Endometrial microvascular endothelial cells (primary cell): ENCODE data around the gene ZBTB21. TPM values are rescaled to one million over a fixed set of nuclear protein-coding genes. Genes with fewer than 3 reads are reported as not detected.
"Not testable (repeated sequence)": the region's sequence is repeated elsewhere in the genome, so short reads cannot be mapped to it uniquely, and the experiment has no call there.

ENCODE experiments used
- in situ Hi-C: cut with HindIII; loops from 2 replicates; pipeline ENCODE4 v1.10.0; 2017; ENCODE audit warnings: low sequenced_read_pairs, low pct_unique_long_range_greater_than_20kb; ENCODE audit errors: inconsistent ontology term
- total RNA-seq: library from RNA; depleted of rRNA; stranded (reverse); fragments of >200 nt; gene quantifications from one replicate; pipeline ENCODE4 v1.2.3, GENCODE V29; 2015; ENCODE audit errors: inconsistent ontology term

The ZBTB21 gene
- total RNA-seq, 1 donor from 2014 or later: 12.5 TPM

- in situ Hi-C loops: no loop called here
Observed at GRCh38 chr21:42003051-42003461, 7.1 kb downstream of the ZBTB21 start.

DNA sequence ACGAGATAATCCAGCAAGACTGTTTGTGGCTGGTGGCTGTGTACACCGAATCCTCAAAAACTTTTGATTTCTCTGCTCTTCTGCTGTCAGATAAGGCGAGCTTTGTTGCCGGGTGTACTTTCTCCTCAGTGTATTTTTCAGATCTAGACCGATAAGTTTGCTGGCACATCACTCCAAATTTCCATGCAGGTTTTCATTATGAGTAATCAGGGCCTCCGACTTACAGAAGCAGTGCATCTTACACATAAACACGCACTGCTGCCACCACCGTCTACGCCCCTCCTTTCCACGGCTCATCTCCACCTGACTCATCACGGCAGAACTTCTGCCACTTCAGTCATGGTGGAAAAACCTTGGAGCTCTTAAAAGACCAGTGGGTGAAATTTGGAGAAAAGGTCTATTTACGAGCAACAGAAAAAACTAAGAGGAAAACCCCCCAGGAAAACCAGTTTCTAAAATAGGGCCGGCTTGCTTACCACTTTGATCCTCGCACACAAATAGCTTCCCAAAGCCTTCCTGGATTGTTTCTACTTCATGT is 7.7 kb downstream of the ZBTB21 start:
- in situ Hi-C loops: no loop called here

GRCh38 chr21:42001781-42002180 is 8.4 kb downstream of the ZBTB21 start:
- in situ Hi-C loops: no loop called here

DNA sequence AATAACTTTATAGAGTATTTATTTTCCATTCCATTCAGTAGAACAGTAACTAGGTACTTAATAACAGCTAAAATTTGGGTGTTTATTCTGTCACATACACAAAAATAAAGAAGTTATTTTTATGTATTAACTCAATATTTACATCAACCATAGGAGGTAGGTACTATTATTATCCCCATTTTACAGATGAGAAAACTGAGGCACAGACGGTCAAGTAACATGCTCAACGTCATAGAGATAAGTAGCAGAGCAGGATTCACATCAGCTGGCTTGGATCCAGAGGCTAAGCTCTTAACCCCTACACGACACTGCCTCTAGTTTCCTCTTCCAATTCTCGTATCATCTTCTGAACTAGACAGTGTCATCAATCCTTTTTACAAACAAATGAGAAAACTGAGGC is 9.3 kb downstream of the ZBTB21 start:
- in situ Hi-C loops: no loop called here

DNA sequence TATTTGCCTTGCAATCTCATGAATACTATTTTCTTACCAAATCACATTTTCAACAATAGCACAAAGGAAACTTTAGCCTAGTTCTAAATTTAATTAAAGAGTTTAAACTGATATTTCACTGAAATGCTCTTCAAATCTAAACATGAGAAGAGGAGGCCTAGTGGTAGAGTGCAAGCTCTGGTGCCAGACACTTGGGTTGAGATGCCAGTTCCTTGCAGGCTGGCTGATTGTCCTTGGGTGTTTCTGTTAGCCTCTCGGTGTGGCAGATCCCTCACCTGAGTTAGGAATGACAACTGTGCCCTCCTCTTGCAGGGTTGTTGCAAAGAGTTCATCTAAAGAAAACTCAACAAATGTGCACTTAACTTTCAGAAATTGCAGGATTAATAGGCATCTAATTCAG is 12.5 kb downstream of the ZBTB21 start:
- in situ Hi-C loops: no loop called here

DNA sequence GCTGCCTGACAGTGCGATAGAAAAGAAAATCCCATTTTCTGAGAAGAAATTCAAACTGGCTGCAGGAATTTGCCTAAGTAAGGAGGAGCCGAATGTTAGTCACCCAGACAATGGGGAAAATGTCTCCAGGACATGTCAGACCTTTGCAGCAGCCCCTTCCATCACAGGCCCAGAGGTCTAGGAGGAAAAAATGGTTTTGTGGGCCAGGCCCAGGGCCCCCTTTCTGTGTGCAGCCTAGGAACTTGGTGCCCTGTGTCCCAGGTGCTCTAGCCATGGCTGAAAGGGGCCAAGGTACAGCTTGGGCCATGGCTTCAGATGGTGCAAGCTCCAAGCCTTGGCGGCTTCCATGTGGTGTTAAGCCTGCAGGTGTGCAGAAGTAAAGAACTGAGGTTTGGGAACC is 14.6 kb downstream of the ZBTB21 start:
- in situ Hi-C loops: no loop called here

DNA sequence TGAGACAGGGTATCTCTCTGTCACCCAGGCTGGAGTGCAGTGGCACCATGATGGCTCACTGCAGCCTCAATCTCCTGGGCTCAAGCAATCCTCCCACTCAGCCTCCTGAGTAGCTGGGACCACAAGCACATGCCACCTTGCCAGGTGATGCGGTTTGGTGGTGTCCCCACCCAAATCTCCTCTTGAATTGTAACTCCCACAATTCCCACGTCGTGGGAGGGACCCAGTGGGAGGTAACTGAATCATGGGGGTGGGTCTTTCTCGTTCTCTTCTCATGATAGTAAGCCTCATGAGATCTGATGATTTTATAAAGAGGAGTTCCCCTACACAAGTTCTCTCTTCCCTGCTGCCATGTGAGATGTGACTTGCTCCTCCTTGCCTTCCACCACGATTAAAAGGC is 15.5 kb downstream of the ZBTB21 start:
- in situ Hi-C loops: not testable (repeated sequence)

- in situ Hi-C loops: no loop called here
Observed at GRCh38 chr21:41993744-41994143, 16.4 kb downstream of the ZBTB21 start.

- in situ Hi-C loops: no loop called here
Observed at GRCh38 chr21:41992576-41992975, 17.6 kb downstream of the ZBTB21 start.

GRCh38 chr21:41991659-41992058 is 18.5 kb downstream of the ZBTB21 start:
- in situ Hi-C loops: no loop called here

DNA sequence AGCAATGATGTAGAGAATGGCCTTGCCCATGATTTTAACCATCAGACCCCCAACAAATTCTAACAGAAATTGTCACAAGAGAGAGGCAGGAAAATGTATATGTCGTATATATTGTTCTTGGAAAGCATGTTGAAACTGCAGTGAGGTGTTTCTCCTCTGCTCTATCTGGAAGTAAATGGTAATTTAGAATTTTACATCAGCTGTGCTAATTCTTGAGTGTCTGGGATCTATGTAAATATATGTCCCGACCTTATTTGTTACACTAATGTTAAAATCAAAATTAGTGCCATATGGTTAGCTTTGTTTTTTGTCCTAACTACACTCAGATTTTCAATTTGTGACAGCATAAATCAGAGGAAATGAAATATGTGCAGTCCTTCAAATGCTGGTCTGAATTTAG is 20.5 kb downstream of the ZBTB21 start:
- in situ Hi-C loops: no loop called here

DNA sequence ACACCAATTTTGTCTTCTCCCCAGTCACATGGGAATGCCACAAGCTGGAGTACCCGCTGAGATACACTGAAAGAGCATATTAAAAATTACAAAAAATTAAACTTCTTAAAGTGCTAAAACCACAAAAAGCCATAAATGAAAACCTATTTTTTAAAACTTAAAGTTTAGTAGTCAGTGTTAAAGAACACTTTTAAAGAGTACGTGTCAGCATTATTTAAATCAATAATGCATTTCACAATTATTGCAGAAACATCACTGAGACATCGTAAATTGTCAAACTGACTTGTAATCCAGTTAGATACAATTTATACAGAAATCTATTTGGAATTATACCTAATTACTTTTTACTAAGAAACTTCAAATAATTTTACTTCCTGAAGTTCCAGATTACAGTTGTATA is 22.9 kb downstream of the ZBTB21 start:
- in situ Hi-C loops: no loop called here

DNA sequence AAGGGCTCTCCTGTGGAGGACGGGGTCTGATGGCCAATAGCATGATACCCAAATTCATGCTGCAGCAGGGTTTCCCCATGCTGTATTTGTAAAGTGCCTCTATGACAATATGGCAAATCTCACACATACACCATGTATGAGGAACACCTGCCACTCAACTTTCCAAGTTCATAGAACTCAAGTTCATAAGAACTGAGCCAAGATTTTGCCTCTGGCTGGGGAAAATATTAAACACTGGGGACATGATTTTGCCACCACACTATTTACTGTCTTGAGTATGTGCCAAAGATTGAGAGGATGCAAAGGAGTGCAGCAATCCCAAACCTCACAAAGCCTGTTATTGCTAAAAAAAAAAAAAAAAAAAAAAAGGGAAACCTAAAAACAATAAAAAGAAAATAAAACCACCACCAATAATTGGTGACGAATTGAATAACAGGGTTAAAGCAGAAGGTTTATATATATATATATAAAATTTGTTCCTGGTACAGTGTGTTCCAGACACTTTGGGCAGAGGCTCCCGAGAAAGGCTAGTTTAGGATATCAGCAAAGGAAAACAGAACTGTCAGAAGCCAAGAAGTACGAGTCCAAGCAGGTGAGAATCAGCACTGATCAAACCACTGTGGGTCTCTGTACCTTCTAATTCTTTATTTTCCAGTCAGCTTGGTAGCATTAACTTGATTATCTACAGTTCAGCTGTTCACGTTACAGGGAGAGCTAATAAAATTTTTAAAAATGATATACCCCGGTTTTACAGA is 24.3 kb downstream of the ZBTB21 start:
- in situ Hi-C loops: no loop called here

GRCh38 chr21:41983229-41983628 is 26.9 kb downstream of the ZBTB21 start:
- in situ Hi-C loops: no loop called here

DNA sequence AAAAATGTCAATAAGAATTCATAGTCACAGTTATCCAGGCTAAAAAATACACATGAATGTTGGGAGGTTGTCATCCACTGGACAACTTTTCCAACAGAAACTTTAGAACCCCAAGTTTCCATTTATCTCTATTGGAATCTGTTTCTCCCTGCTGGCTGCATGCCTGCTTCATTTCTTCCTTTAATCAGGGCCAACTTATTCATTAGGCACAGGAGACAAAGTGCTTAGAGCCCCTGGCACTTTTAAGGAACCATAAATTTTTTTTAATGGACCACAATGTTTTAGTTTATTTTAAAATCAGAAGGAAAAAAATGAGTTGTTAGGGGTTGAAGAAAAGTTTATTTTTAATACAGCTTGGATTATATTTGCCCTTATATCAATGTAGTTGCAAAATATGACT is 29.6 kb downstream of the ZBTB21 start:
- in situ Hi-C loops: no loop called here

DNA sequence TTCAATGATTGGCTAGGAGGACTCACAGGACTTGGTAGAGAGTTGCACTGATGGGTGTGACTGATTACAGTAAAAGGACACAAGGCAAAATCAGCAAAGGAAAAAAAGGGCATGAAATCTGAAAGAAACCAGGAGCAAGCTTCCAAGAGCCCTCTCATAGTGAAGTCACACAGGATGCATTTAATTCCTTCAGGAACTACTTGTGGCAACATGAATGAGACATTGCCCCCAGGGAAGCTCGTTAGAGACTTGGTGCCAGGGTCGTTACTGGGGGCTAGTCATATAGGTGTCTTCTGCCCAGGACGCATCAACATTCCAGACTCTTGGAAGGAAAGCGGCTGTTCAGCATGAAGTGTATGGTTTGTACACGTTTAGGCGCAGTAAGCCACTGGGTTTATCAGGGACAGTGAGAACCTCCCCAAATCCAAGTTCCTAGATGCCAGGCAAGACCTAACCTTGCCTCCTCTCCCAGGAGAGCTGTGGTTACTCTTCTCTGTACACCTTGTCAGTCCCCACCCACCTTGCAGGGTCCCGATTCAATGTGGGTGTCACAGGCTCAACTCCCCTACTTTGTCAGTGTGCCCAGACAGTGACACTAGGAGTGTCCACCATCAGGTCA is 30.3 kb downstream of the ZBTB21 start:
- in situ Hi-C loops: no loop called here

DNA sequence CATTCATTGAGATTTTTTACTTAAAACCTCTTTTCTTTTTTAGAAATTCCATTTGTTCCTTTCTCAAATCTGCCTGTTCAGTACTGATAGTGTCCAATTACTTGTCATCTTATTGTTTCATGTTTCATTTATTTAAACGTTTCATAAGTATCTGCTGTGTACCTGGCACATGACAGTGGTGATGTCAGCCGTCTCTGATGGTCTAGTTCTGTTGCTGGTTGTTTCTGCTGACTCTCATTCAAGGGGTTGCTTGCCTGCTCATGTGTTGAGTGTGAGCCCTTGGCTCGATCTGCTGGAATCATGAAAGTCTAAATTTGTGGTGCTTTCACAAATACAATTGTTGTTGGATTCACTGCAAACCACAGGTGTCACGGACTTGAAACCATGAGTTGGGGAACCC is 30.8 kb downstream of the ZBTB21 start:
- in situ Hi-C loops: no loop called here

GRCh38 chr21:41977034-41977950 is 32.9 kb downstream of the ZBTB21 start:
- in situ Hi-C loops: no loop called here

DNA sequence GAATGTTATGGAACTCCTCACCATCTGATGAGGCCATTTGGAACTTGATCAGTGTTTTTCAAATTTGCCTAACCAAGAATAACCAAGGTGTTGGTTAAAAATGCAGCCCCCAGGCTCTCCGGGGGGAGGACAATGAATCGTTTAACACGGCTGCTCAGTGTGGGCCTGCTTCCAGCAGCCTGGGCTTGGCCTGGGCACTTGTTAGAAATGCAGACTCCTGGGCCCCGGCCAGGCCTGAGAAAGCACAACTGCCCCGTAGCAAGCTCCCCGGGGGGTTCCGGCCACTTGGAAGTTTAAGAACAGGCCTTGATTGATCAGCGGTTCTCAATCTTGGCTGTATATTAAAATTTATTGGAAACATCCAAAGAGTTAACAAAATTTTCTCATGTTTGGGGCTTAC is 33.5 kb downstream of the ZBTB21 start:
- in situ Hi-C loops: no loop called here
